Measurements from ENCODE around the gene MTLN.

DNA sequence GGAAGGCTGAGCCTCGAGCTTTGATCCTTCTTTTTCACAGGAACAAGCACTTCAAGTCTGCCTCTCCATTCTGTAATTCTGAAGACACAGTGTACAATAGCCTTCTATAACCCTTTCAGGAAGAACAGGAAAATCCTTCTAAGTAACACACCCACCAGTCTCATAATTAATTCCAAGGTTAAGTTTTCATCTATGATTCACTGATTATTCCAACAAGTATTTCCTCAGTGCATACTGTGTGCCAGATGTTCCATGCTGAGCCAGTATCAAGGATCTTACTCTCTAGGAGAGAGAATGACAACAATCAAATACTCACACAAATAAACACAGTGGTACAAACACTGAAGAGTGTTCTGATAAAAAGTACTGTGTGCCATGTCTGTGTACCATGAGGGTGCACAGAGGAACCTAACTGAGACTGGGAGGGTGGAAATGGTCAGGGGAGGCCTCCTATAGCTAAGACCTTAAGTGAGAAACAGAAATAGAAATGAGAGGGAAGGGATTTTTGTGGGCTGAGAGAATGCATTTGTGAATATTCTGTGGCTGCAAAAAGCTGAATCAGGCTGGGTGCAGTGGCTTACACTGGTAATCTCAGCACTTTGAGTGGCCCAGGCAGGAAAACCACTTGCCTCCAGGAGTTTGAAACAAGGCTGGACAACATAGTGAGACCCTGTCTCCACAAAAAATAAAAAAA, 7.3 kb upstream of the MTLN start:
- TF ChIP-seq, protein P1, sequence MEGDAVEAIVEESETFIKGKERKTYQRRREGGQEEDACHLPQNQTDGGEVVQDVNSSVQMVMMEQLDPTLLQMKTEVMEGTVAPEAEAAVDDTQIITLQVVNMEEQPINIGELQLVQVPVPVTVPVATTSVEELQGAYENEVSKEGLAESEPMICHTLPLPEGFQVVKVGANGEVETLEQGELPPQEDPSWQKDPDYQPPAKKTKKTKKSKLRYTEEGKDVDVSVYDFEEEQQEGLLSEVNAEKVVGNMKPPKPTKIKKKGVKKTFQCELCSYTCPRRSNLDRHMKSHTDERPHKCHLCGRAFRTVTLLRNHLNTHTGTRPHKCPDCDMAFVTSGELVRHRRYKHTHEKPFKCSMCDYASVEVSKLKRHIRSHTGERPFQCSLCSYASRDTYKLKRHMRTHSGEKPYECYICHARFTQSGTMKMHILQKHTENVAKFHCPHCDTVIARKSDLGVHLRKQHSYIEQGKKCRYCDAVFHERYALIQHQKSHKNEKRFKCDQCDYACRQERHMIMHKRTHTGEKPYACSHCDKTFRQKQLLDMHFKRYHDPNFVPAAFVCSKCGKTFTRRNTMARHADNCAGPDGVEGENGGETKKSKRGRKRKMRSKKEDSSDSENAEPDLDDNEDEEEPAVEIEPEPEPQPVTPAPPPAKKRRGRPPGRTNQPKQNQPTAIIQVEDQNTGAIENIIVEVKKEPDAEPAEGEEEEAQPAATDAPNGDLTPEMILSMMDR (IDR thresholded peaks at IDR 0.05): no peak
- no peak for TF ChIP-seq EP300 (IDR thresholded peaks at IDR 0.05)
- no peak for TF ChIP-seq POLR2A (IDR thresholded peaks at IDR 0.05)
- no peak for TF ChIP-seq POLR2AphosphoS5 (IDR thresholded peaks at IDR 0.05)
